ENCODE results near the gene CCDC124.
"Not testable (repeated sequence)": the region's sequence is repeated elsewhere in the genome, so short reads cannot be mapped to it uniquely, and the experiment has no call there.

CCDC124 gene

GRCh38 chr19:17915940-17916593, 16.7 kb upstream of the CCDC124 start:
- Mint-ChIP-seq H3K4me3 (no peak overlapping the region), H3K27me3 (ENCODE audit: low read depth) (peaks cover 7% of the 10 kb centered on the region), H3K4me1 (no peaks in the 10 kb centered on the region), H3K36me3 (ENCODE audit: low read depth) (no peaks in the 10 kb centered on the region), H3K9me3 (peaks cover 13% of the 10 kb centered on the region), H3K27ac (no peak overlapping the region)
- TF ChIP-seq CTCF (IDR thresholded peaks at IDR 0.05; ENCODE audit: unreplicated experiment in 3 of 3): no peak

GRCh38 chr19:17918151-17918550, 14.7 kb upstream of the CCDC124 start:
- not testable (repeated sequence) for H3K36me3 Mint-ChIP-seq (ENCODE audit: low read depth); H3K27ac Mint-ChIP-seq; H3K4me1 Mint-ChIP-seq; H3K27me3 Mint-ChIP-seq (ENCODE audit: low read depth); H3K4me3 Mint-ChIP-seq
- peaks cover 13% of the 10 kb centered on the region for H3K9me3 Mint-ChIP-seq

GRCh38 chr19:17919122-17919521, 13.7 kb upstream of the CCDC124 start:
- H3K4me3 Mint-ChIP-seq; H3K27ac Mint-ChIP-seq; H3K36me3 Mint-ChIP-seq (ENCODE audit: low read depth); H3K4me1 Mint-ChIP-seq; H3K9me3 Mint-ChIP-seq; H3K27me3 Mint-ChIP-seq (ENCODE audit: low read depth): not testable (repeated sequence)

- Mint-ChIP-seq H3K4me3 (no peak overlapping the region), H3K27me3 (ENCODE audit: low read depth) (peaks cover 7% of the 10 kb centered on the region), H3K9me3 (peaks cover 6% of the 10 kb centered on the region), H3K36me3 (ENCODE audit: low read depth) (no peaks in the 10 kb centered on the region), H3K4me1 (no peaks in the 10 kb centered on the region), H3K27ac (no peak overlapping the region)
- TF ChIP-seq CTCF (IDR thresholded peaks at IDR 0.05; ENCODE audit: unreplicated experiment in 3 of 3): no peak
Measured at GRCh38 chr19:17920527-17920926, 12.3 kb upstream of the CCDC124 start.

- H3K9me3 Mint-ChIP-seq: no peaks in the 10 kb centered on the region
- no peaks in the 10 kb centered on the region for H3K36me3 Mint-ChIP-seq (ENCODE audit: low read depth)
- H3K4me1 Mint-ChIP-seq: no peaks in the 10 kb centered on the region
- no peak overlapping the region for H3K27ac Mint-ChIP-seq
- H3K4me3 Mint-ChIP-seq: no peak overlapping the region
- TF ChIP-seq CTCF (IDR thresholded peaks at IDR 0.05; ENCODE audit: unreplicated experiment in 3 of 3): no peak
- peaks cover 15% of the 10 kb centered on the region for H3K27me3 Mint-ChIP-seq (ENCODE audit: low read depth)
Measured at GRCh38 chr19:17922138-17922537, 10.7 kb upstream of the CCDC124 start.

- H3K36me3 Mint-ChIP-seq (ENCODE audit: low read depth): no peaks in the 10 kb centered on the region
- TF ChIP-seq CTCF (IDR thresholded peaks at IDR 0.05; ENCODE audit: unreplicated experiment in 3 of 3): no peak
Measured at GRCh38 chr19:17926044-17926443, 6.8 kb upstream of the CCDC124 start.

GRCh38 chr19:17929056-17929455, 3.8 kb upstream of the CCDC124 start:
- no peak for TF ChIP-seq CTCF (IDR thresholded peaks at IDR 0.05; ENCODE audit: unreplicated experiment in 3 of 3)
- Mint-ChIP-seq H3K4me1 (peaks cover 13% of the 10 kb centered on the region), H3K27me3 (ENCODE audit: low read depth) (peaks cover 9% of the 10 kb centered on the region), H3K36me3 (ENCODE audit: low read depth) (no peaks in the 10 kb centered on the region), H3K4me3 (peak overlapping the region in 2 of 3 experiments; percentile 36 to 42), H3K9me3 (no peaks in the 10 kb centered on the region), H3K27ac (no peak overlapping the region)

More at GRCh38 chr19:17926044-17926443, 6.8 kb upstream of the CCDC124 start:
- H3K9me3 Mint-ChIP-seq: no peaks in the 10 kb centered on the region
- no peak overlapping the region for H3K27ac Mint-ChIP-seq
- H3K27me3 Mint-ChIP-seq (ENCODE audit: low read depth): peaks cover 9% of the 10 kb centered on the region
- no peak overlapping the region for H3K4me3 Mint-ChIP-seq
- peaks cover 4% of the 10 kb centered on the region for H3K4me1 Mint-ChIP-seq

All from nephron (organoid).